Sigmoid colon (tissue), 4 donors: Measurements from ENCODE around the gene MBP.

Experiments
- CTCF ChIP-seq, 4 experiments: fragments of 450-650 bp in 3 of 4; fragments of 200-600 bp in 1 of 4; IDR thresholded peaks; one replicate each; pipeline ENCODE4 v1.5.1; 2016 to 2019; ENCODE audit warnings: antibody characterized with exemption in 4 of 4, mild to moderate bottlenecking in 3 of 4, moderate library complexity in 2 of 4
- EP300 ChIP-seq, 4 donors: sonication (generic); formaldehyde crosslinking; IDR thresholded peaks; one replicate each; pipeline ENCODE4 v1.6.1; 2017; ENCODE audit warnings: antibody characterized with exemption in 4 of 4
- POLR2A ChIP-seq, 2 donors: fragments of 450-650 bp; IDR thresholded peaks; one replicate each; pipeline ENCODE4 v1.6.1; 2016; ENCODE audit warnings: antibody characterized with exemption in 2 of 2, mild to moderate bottlenecking in 2 of 2, moderate library complexity in 2 of 2
- POLR2AphosphoS5 ChIP-seq, 4 donors: sonication (generic); formaldehyde crosslinking; IDR thresholded peaks; one replicate each; pipeline ENCODE4 v1.6.1; 2017; ENCODE audit warnings: antibody characterized with exemption in 4 of 4

GRCh38 chr18:77133835-77134496, 1.4 kb upstream of the MBP start:
- TF ChIP-seq CTCF (IDR thresholded peaks at IDR 0.05) (no peak), POLR2AphosphoS5 (IDR thresholded peaks at IDR 0.05) (no peak), POLR2A (IDR thresholded peaks at IDR 0.05) (no peak), EP300 (IDR thresholded peaks at IDR 0.05) (no peak)
